Left ventricle myocardium inferior (tissue), 1 donor: ENCODE measurements around the gene OTUD3. TPM values are rescaled to one million over a fixed set of nuclear protein-coding genes. Genes with fewer than 3 reads are reported as not detected.
"Not testable (repeated sequence)": the region's sequence is repeated elsewhere in the genome, so short reads cannot be mapped to it uniquely, and the experiment has no call there.

Experiments
- DNase-seq: peaks from one replicate; pipeline ENCODE4 v3.0.0-alpha.2; 2020
- H3K27ac ChIP-seq: fragments of 200-600 bp; replicated peaks from 2 replicates; pipeline ENCODE4 v1.8.0; 2021
- H3K27me3 ChIP-seq: fragments of 200-600 bp; 2 replicates; pipeline ENCODE4 v1.8.0; 2021; ENCODE audit warnings: low read depth
- H3K36me3 ChIP-seq: fragments of 200-600 bp; 2 replicates; pipeline ENCODE4 v1.8.0; 2021
- H3K4me1 ChIP-seq: fragments of 200-600 bp; 2 replicates; pipeline ENCODE4 v1.8.0; 2021
- H3K4me3 ChIP-seq: fragments of 200-600 bp; 2 replicates; pipeline ENCODE4 v1.8.0; 2021; ENCODE audit warnings: mild to moderate bottlenecking, moderate library complexity
- H3K9me3 ChIP-seq: fragments of 200-600 bp; replicated peaks from 2 replicates; pipeline ENCODE4 v1.8.0; 2021
- CTCF ChIP-seq: fragments of 200-600 bp; IDR thresholded peaks from 2 replicates; pipeline ENCODE4 v1.8.0; 2021; ENCODE audit warnings: antibody characterized with exemption, mild to moderate bottlenecking, borderline replicate concordance
- intact Hi-C: fragments of 100-400 bp; cut with micrococcal nuclease; formaldehyde crosslinking; loops from one replicate; pipeline ENCODE4 v1.11.0; 2022
- total RNA-seq: library from RNA; stranded (reverse); fragmentation: NEBNext Ultra II Directional; extraction: Animal tissue kit (Norgen Biotek cat#: 25700); gene quantifications from one replicate; pipeline ENCODE4 v1.2.1, GENCODE V29; 2021
- donor health status: DM: no; HTN: yes; CAD: no; lungs with severe emphysema.

OTUD3 gene
- total RNA-seq, 1 donor from 2014 or later = 5.0 TPM

- H3K4me3 ChIP-seq = no peak overlapping the region
- DNase-seq = no peak
- no peak overlapping the region for H3K27ac ChIP-seq
- TF ChIP-seq CTCF = no peak
- no peaks in the 10 kb centered on the region for H3K9me3 ChIP-seq
- peaks cover 4% of the 10 kb centered on the region for H3K4me1 ChIP-seq
- intact Hi-C loops = no loop called here
- H3K27me3 ChIP-seq = peaks cover 59% of the 10 kb centered on the region
- no peaks in the 10 kb centered on the region for H3K36me3 ChIP-seq
Measured at GRCh38 chr1:19877181-19877750, 4.9 kb upstream of the OTUD3 start.

GRCh38 chr1:19877821-19878636 lies 4.2 kb upstream of the OTUD3 start:
- TF ChIP-seq CTCF = no peak
- no peaks in the 10 kb centered on the region for H3K36me3 ChIP-seq
- no peaks in the 10 kb centered on the region for H3K9me3 ChIP-seq
- intact Hi-C loops = no loop called here
- peaks cover 11% of the 10 kb centered on the region for H3K4me1 ChIP-seq
- DNase-seq = no peak
- H3K27ac ChIP-seq = no peak overlapping the region
- H3K27me3 ChIP-seq = peaks cover 53% of the 10 kb centered on the region
- no peak overlapping the region for H3K4me3 ChIP-seq

GRCh38 chr1:19878637-19878985 lies 3.6 kb upstream of the OTUD3 start:
- H3K27ac ChIP-seq = no peak overlapping the region
- intact Hi-C loops = no loop called here
- TF ChIP-seq CTCF = no peak
- H3K9me3 ChIP-seq = no peaks in the 10 kb centered on the region
- peaks cover 17% of the 10 kb centered on the region for H3K4me1 ChIP-seq
- H3K4me3 ChIP-seq = no peak overlapping the region
- no peaks in the 10 kb centered on the region for H3K36me3 ChIP-seq
- H3K27me3 ChIP-seq = peaks cover 48% of the 10 kb centered on the region
- no peak for DNase-seq

- TF ChIP-seq CTCF = no peak
- Histone ChIP-seq H3K36me3 (no peaks in the 10 kb centered on the region), H3K27ac (no peak overlapping the region), H3K27me3 (peaks cover 45% of the 10 kb centered on the region), H3K4me1 (peaks cover 23% of the 10 kb centered on the region), H3K9me3 (no peaks in the 10 kb centered on the region), H3K4me3 (no peak overlapping the region)
- DNase-seq = no peak
- intact Hi-C loops = no loop called here
Measured at GRCh38 chr1:19879227-19879626, 3.0 kb upstream of the OTUD3 start.

GRCh38 chr1:19879661-19880060 lies 2.5 kb upstream of the OTUD3 start:
- H3K9me3 ChIP-seq = no peaks in the 10 kb centered on the region
- no peaks in the 10 kb centered on the region for H3K36me3 ChIP-seq
- H3K4me1 ChIP-seq = peaks cover 27% of the 10 kb centered on the region
- H3K27me3 ChIP-seq = peaks cover 41% of the 10 kb centered on the region
- H3K4me3 ChIP-seq = no peak overlapping the region
- no peak for DNase-seq
- no peak for TF ChIP-seq CTCF
- intact Hi-C loops = no loop called here
- no peak overlapping the region for H3K27ac ChIP-seq

- not testable (repeated sequence) for H3K9me3 ChIP-seq
Measured at GRCh38 chr1:19880841-19881240, 1.4 kb upstream of the OTUD3 start.

More at GRCh38 chr1:19880841-19881240, 1.4 kb upstream of the OTUD3 start:
- Histone ChIP-seq H3K27me3 (peaks cover 29% of the 10 kb centered on the region), H3K4me1 (peaks cover 37% of the 10 kb centered on the region)
- H3K4me3 ChIP-seq, intact Hi-C loops, H3K27ac ChIP-seq, DNase-seq, H3K36me3 ChIP-seq: not testable (repeated sequence)
